Peyer's patch (tissue), 4 donors: ENCODE measurements around the gene TMPRSS13. TPM values are rescaled to one million over a fixed set of nuclear protein-coding genes. Genes with fewer than 3 reads are reported as not detected.
A peak's percentile ranks its signal among the peaks of the same experiment; 100 is the strongest.
"Not testable (repeated sequence)": the region's sequence is repeated elsewhere in the genome, so short reads cannot be mapped to it uniquely, and the experiment has no call there.

Source experiments
- DNase-seq, 3 donors: peaks; one replicate each; pipeline ENCODE4 v3.0.0-alpha.2; 2017 to 2019
- H3K27ac ChIP-seq, 4 donors: fragments of 200-600 bp; sonication (generic); one replicate each; pipeline ENCODE4 v1.5.1; 2016 to 2019
- H3K27me3 ChIP-seq, 2 donors: fragments of 200-600 bp; sonication (generic); one replicate each; pipeline ENCODE4 v1.5.1; 2019
- H3K36me3 ChIP-seq, 3 donors: fragments of 200-600 bp; sonication (generic); one replicate each; pipeline ENCODE4 v1.5.1; 2016 to 2019
- H3K4me1 ChIP-seq, 4 donors: fragments of 200-600 bp; sonication (generic); one replicate each; pipeline ENCODE4 v1.5.1; 2016 to 2019
- H3K4me3 ChIP-seq, 4 donors: fragments of 200-600 bp; sonication (generic); 1 replicate in 3 of 4; 2 replicates in 1 of 4; pipeline ENCODE4 v1.5.1; 2016 to 2019; ENCODE audit warnings: mild to moderate bottlenecking in 1 of 4
- H3K9me3 ChIP-seq, 4 donors: fragments of 200-600 bp; sonication (generic); one replicate each; pipeline ENCODE4 v1.5.1; 2016 to 2019; ENCODE audit warnings: mild to moderate bottlenecking in 1 of 4
- CTCF ChIP-seq, 6 experiments: fragments of 450-650 bp in 4 of 6; fragments of 200-600 bp in 2 of 6; sonication (generic) in 1 of 6; IDR thresholded peaks; one replicate each; pipeline ENCODE4 v1.5.1; 2017 to 2019; ENCODE audit warnings: antibody characterized with exemption in 6 of 6, mild to moderate bottlenecking in 3 of 6, moderate library complexity in 1 of 6
- POLR2A ChIP-seq, 2 donors: fragments of 450-650 bp; IDR thresholded peaks; one replicate each; pipeline ENCODE4 v1.5.1; 2017; ENCODE audit warnings: antibody characterized with exemption in 2 of 2, mild to moderate bottlenecking in 2 of 2, moderate library complexity in 2 of 2
- total RNA-seq, 4 donors: library from RNA; depleted of rRNA; stranded (reverse); fragments of >200 nt; gene quantifications; one replicate each; pipeline ENCODE4 v1.1.0, GENCODE V29; 2016

The TMPRSS13 gene
- not detected for total RNA-seq

GRCh38 chr11:117929142-117929915, at the start of gene TMPRSS13:
TSS of gene TMPRSS13 (minus strand) at chr11:117929402. CDS start at chr11:117929307, 95 bp downstream.
- TF ChIP-seq CTCF (IDR thresholded peaks at IDR 0.05) (no peak), POLR2A (IDR thresholded peaks at IDR 0.05) (no peak)
- no peaks in the 10 kb centered on the region for H3K27me3 ChIP-seq
- H3K36me3 ChIP-seq = no peaks in the 10 kb centered on the region
- peaks cover 0 to 5% (median 0%) of the 10 kb centered on the region in 4 donors for H3K4me1 ChIP-seq
- peak in 1 of 3 donors; percentile 29 for DNase-seq
- no peaks in the 10 kb centered on the region for H3K9me3 ChIP-seq
- H3K4me3 ChIP-seq = no peak within 1 kb of the TSS
- H3K27ac ChIP-seq = no peak within 1 kb of the TSS

DNA sequence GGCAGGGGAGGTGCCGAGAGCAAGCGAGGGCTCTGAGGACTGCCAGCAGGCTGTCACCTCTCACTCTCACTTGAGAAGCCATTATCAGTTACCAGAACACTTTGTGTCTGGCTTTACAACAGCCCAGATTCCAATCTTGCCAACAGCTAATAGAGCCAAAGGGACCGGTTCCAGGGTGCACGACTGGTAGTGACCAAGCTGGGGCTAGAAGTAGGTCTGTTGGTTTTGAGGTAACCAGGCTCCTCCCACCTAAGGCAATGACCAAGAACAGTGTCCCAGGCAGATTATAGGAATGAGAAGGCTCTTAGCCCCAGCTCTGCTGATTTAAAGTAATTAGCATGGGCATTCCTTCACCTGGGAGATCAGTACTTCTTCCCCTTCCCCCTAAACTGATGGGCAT, 49.8 kb upstream of the TMPRSS13 start:
- no peak for TF ChIP-seq POLR2A (IDR thresholded peaks at IDR 0.05)
- no peak for TF ChIP-seq CTCF (IDR thresholded peaks at IDR 0.05)

GRCh38 chr11:117978291-117978910, 49.2 kb upstream of the TMPRSS13 start:
- H3K4me3 ChIP-seq, H3K27me3 ChIP-seq, H3K4me1 ChIP-seq, H3K27ac ChIP-seq, H3K9me3 ChIP-seq, H3K36me3 ChIP-seq, DNase-seq: not testable (repeated sequence)

More for the DNA sequence above, 49.8 kb upstream of the TMPRSS13 start:
- Histone ChIP-seq H3K4me3 (no peak overlapping the region), H3K27me3 (no peaks in the 10 kb centered on the region), H3K27ac (peak overlapping the region in 2 of 4 donors; percentile 4 to 19), H3K9me3 (no peaks in the 10 kb centered on the region), H3K4me1 (peaks cover 0 to 4% (median 0%) of the 10 kb centered on the region in 4 donors), H3K36me3 (no peaks in the 10 kb centered on the region)
- no peak for DNase-seq

- DNase-seq, H3K27me3 ChIP-seq, H3K27ac ChIP-seq, H3K4me1 ChIP-seq, H3K9me3 ChIP-seq, H3K36me3 ChIP-seq, H3K4me3 ChIP-seq: not testable (repeated sequence)
Observed at GRCh38 chr11:117977612-117978264, 48.5 kb upstream of the TMPRSS13 start.

GRCh38 chr11:117977029-117977428, 47.8 kb upstream of the TMPRSS13 start:
- Histone ChIP-seq H3K4me1 (peaks cover 0 to 15% (median 2%) of the 10 kb centered on the region in 4 donors), H3K4me3 (no peak overlapping the region), H3K27ac (no peak overlapping the region), H3K9me3 (no peaks in the 10 kb centered on the region), H3K36me3 (no peaks in the 10 kb centered on the region), H3K27me3 (no peaks in the 10 kb centered on the region)
- TF ChIP-seq POLR2A (IDR thresholded peaks at IDR 0.05) = no peak
- TF ChIP-seq CTCF (IDR thresholded peaks at IDR 0.05) = no peak
- DNase-seq = no peak

DNA sequence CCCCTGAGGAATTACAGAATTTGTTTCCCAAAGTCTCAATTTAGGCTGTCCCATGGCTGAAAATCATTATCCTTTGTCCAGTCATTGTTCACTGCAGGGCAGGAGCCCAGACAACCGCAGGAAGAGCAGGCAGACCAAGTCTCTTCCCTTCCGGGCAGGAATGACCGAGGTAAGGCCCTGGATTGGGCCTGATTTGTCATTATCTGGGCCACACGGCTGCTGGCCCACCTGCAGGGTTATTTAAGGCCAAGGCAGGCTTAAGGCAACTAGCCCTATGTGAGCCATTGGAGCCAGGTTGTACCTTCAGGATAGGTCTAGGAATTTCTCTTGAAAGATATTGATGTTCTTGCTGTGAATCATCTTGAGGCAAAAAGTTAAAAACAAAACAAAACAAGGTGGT, 47.2 kb upstream of the TMPRSS13 start:
- TF ChIP-seq CTCF (IDR thresholded peaks at IDR 0.05) = no peak
- TF ChIP-seq POLR2A (IDR thresholded peaks at IDR 0.05) = no peak
- Histone ChIP-seq H3K4me1 (peaks cover 0 to 15% (median 2%) of the 10 kb centered on the region in 4 donors), H3K36me3 (no peaks in the 10 kb centered on the region), H3K27ac (no peak overlapping the region), H3K4me3 (no peak overlapping the region), H3K27me3 (no peaks in the 10 kb centered on the region), H3K9me3 (no peaks in the 10 kb centered on the region)
- DNase-seq = no peak
